IMR-90 (cell line): ENCODE data around the gene SLC24A3. TPM values are rescaled to one million over a fixed set of nuclear protein-coding genes. Genes with fewer than 3 reads are reported as not detected.

Source experiments
- ATAC-seq: fragments of 200-7000 bp; cut with Tn5 transposase; 2 replicates; pipeline ENCODE4 v1.9.1; 2020; ENCODE audit warnings: low read depth, mild to moderate bottlenecking, moderate library complexity
- BruUV-seq: library from RNA; stranded (reverse); fragments of 400-500 nt; replicated peaks from 2 replicates; lab custom pipeline; 2021; lab: Mats Ljungman, UMichigan
- CTCF ChIA-PET: fragments of 300-600 bp; formaldehyde crosslinking; extraction: SDS; loops from one replicate; lab custom pipeline; 2021; ENCODE audit warnings: antibody characterized with exemption; lab: Yijun Ruan, JAX
- POLR2A ChIA-PET: fragments of 300-600 bp; sonication (Branson Sonifier 250); formaldehyde crosslinking; loops from one replicate; lab custom pipeline; 2022; ENCODE audit warnings: antibody characterized with exemption; ENCODE audit not compliant: unreplicated experiment; lab: Charles Lee
- DNase-seq: peaks from one replicate; pipeline ENCODE4 v3.0.0; 2013
- H2AFZ ChIP-seq: replicated peaks from 2 replicates; pipeline ENCODE3; 2013; ENCODE audit warnings: low read length, mild to moderate bottlenecking; ENCODE audit not compliant: poor library complexity
- H2AK5ac ChIP-seq: 2 replicates; pipeline ENCODE4 v1.6.1; 2013; ENCODE audit warnings: low read depth, low read length, inconsistent platforms
- H2AK9ac ChIP-seq: replicated peaks from 2 replicates; pipeline ENCODE3; 2013; ENCODE audit warnings: mild to moderate bottlenecking, low read depth, low read length, moderate library complexity; ENCODE audit not compliant: poor library complexity
- H2BK120ac ChIP-seq: 2 replicates; pipeline ENCODE4 v1.6.1; 2013; ENCODE audit warnings: low read depth, low read length, inconsistent platforms
- H2BK15ac ChIP-seq: 3 replicates; pipeline ENCODE4 v1.6.1; 2013; ENCODE audit warnings: low read depth, low read length, inconsistent platforms
- H2BK20ac ChIP-seq: 2 replicates; pipeline ENCODE4 v1.6.1; 2013; ENCODE audit warnings: low read depth, mild to moderate bottlenecking, inconsistent platforms, low read length, moderate library complexity
- H2BK5ac ChIP-seq: 2 replicates; pipeline ENCODE4 v1.6.1; 2013; ENCODE audit warnings: mild to moderate bottlenecking, low read depth, low read length, inconsistent platforms; ENCODE audit not compliant: poor library complexity, severe bottlenecking
- H3K14ac ChIP-seq: replicated peaks from 2 replicates; pipeline ENCODE4 v1.6.1; 2013; ENCODE audit warnings: low read depth, low read length, inconsistent platforms
- H3K18ac ChIP-seq: 2 replicates; pipeline ENCODE4 v1.6.1; 2013; ENCODE audit warnings: low read depth, low read length, control low read depth
- H3K23ac ChIP-seq: 2 replicates; pipeline ENCODE4 v1.6.1; 2013; ENCODE audit warnings: low read depth, low read length, inconsistent platforms
- H3K27ac ChIP-seq: 2 replicates; pipeline ENCODE4 v1.5.1; 2013; ENCODE audit warnings: mild to moderate bottlenecking, control low read depth, low read length; ENCODE audit not compliant: insufficient read depth
- H3K27me3 ChIP-seq: 2 replicates; pipeline ENCODE4 v1.6.1; 2013; ENCODE audit warnings: low read length; ENCODE audit not compliant: control insufficient read depth, insufficient read depth
- H3K36me3 ChIP-seq: 2 replicates; pipeline ENCODE4 v1.6.1; 2013; ENCODE audit warnings: low read length, mixed read lengths; ENCODE audit not compliant: control insufficient read depth, insufficient read depth
- H3K4ac ChIP-seq: 2 replicates; pipeline ENCODE4 v1.6.1; 2013; ENCODE audit warnings: low read depth, low read length, inconsistent platforms
- H3K4me1 ChIP-seq: 2 replicates; pipeline ENCODE4 v1.6.1; 2013; ENCODE audit warnings: low read length, mixed read lengths; ENCODE audit not compliant: control insufficient read depth, insufficient read depth
- H3K4me2 ChIP-seq: 2 replicates; pipeline ENCODE4 v1.6.1; 2013; ENCODE audit warnings: low read depth, mild to moderate bottlenecking, control low read depth, low read length, moderate library complexity
- H3K4me3 ChIP-seq: 2 replicates; pipeline ENCODE4 v1.5.1; 2013; ENCODE audit warnings: low read depth, mild to moderate bottlenecking, control low read depth, low read length, moderate library complexity; ENCODE audit not compliant: insufficient read depth
- H3K56ac ChIP-seq: 2 replicates; pipeline ENCODE4 v1.6.1; 2013; ENCODE audit warnings: low read length, inconsistent platforms; ENCODE audit not compliant: insufficient read depth; ENCODE audit errors: extremely low read depth
- H3K79me1 ChIP-seq, 2 experiments: 2 replicates each; pipeline ENCODE4 v1.6.1; 2013; ENCODE audit warnings: low read length in 2 of 2, inconsistent platforms in 1 of 2, low read depth in 1 of 2
- H3K9ac ChIP-seq: 2 replicates; pipeline ENCODE4 v1.6.1; 2013; ENCODE audit warnings: low read depth, low read length, control low read depth
- H3K9me1 ChIP-seq: 2 replicates; pipeline ENCODE4 v1.6.1; 2013; ENCODE audit warnings: low read length, inconsistent platforms; ENCODE audit not compliant: insufficient read depth
- H3K9me3 ChIP-seq: 2 replicates; pipeline ENCODE4 v1.6.1; 2013; ENCODE audit warnings: low read length; ENCODE audit not compliant: control insufficient read depth, insufficient read depth
- H4K20me1 ChIP-seq: 2 replicates; pipeline ENCODE4 v1.6.1; 2013; ENCODE audit warnings: low read length, inconsistent platforms; ENCODE audit not compliant: insufficient read depth
- H4K5ac ChIP-seq: 2 replicates; pipeline ENCODE4 v1.6.1; 2013; ENCODE audit warnings: mild to moderate bottlenecking, low read depth, low read length, control low read depth
- H4K8ac ChIP-seq, 2 experiments: 2 replicates each; pipeline ENCODE4 v1.6.1; 2013; ENCODE audit warnings: low read depth in 2 of 2, low read length in 2 of 2, control low read depth in 1 of 2, inconsistent platforms in 1 of 2
- H4K91ac ChIP-seq: 2 replicates; pipeline ENCODE4 v1.6.1; 2013; ENCODE audit warnings: low read depth, low read length, inconsistent platforms; ENCODE audit not compliant: insufficient read depth
- BHLHE40 ChIP-seq: fragments of 150-350 bp; IDR thresholded peaks from 2 replicates; pipeline ENCODE4 v1.6.1; 2016; ENCODE audit warnings: mild to moderate bottlenecking, low read depth, low read length
- CEBPB ChIP-seq: IDR thresholded peaks from 2 replicates; pipeline ENCODE4 v1.6.1; 2012; ENCODE audit warnings: low read depth, low read length, improper control_type of control experiment
- CHD1 ChIP-seq: IDR thresholded peaks from 2 replicates; pipeline ENCODE4 v1.6.1; 2012; ENCODE audit warnings: low read depth, low read length, improper control_type of control experiment
- CTCF ChIP-seq: conservative IDR thresholded peaks from 2 replicates; pipeline ENCODE4 v1.5.1; 2012; ENCODE audit warnings: mild to moderate bottlenecking, low read depth, low read length, improper control_type of control experiment
- ELK1 ChIP-seq: fragments of 150-350 bp; IDR thresholded peaks from 2 replicates; pipeline ENCODE4 v1.6.1; 2016; ENCODE audit warnings: low read depth, mild to moderate bottlenecking, low read length, moderate library complexity, borderline replicate concordance
- FOS ChIP-seq: fragments of 150-350 bp; IDR thresholded peaks from 2 replicates; pipeline ENCODE4 v1.6.1; 2016; ENCODE audit warnings: low read depth, low read length
- MAFK ChIP-seq: IDR thresholded peaks from 2 replicates; pipeline ENCODE4 v1.6.1; 2012; ENCODE audit warnings: low read depth, low read length, improper control_type of control experiment
- MAZ ChIP-seq: IDR thresholded peaks from 2 replicates; pipeline ENCODE4 v1.6.1; 2012; ENCODE audit warnings: low read depth, mild to moderate bottlenecking, low read length, improper control_type of control experiment, moderate library complexity, borderline replicate concordance
- MXI1 ChIP-seq: IDR thresholded peaks from 2 replicates; pipeline ENCODE4 v1.6.1; 2012; ENCODE audit warnings: low read depth, mild to moderate bottlenecking, low read length, moderate library complexity, borderline replicate concordance
- NFE2L2 ChIP-seq: fragments of 150-350 bp; IDR thresholded peaks from 2 replicates; pipeline ENCODE4 v1.6.1; 2016; ENCODE audit warnings: low read depth, mild to moderate bottlenecking, low read length
- POLR2A ChIP-seq: IDR thresholded peaks from 2 replicates; pipeline ENCODE4 v1.6.1; 2012; ENCODE audit warnings: mild to moderate bottlenecking, low read depth, low read length
- RAD21 ChIP-seq: IDR thresholded peaks from 2 replicates; pipeline ENCODE4 v1.6.1; 2012; ENCODE audit warnings: low read length, improper control_type of control experiment
- RCOR1 ChIP-seq: IDR thresholded peaks from 2 replicates; pipeline ENCODE4 v1.6.1; 2012; ENCODE audit warnings: mild to moderate bottlenecking, low read length, improper control_type of control experiment; ENCODE audit not compliant: insufficient replicate concordance
- RFX5 ChIP-seq: IDR thresholded peaks from 2 replicates; pipeline ENCODE4 v1.8.0; 2012; ENCODE audit warnings: low read depth, mild to moderate bottlenecking, low read length, moderate library complexity
- SMC3 ChIP-seq: fragments of 150-350 bp; IDR thresholded peaks from 2 replicates; pipeline ENCODE4 v1.6.1; 2016; ENCODE audit warnings: low read depth, mild to moderate bottlenecking, antibody characterized with exemption, low read length, moderate library complexity
- USF2 ChIP-seq: fragments of 150-350 bp; IDR thresholded peaks from 2 replicates; pipeline ENCODE4 v1.6.1; 2017; ENCODE audit warnings: mild to moderate bottlenecking, antibody characterized with exemption, low read length, low read depth
- WGBS, 2 experiments: methylation state at CpG; one replicate each; pipeline versions ENCODE4 v1.1.5 to v1.1.7; 2013; ENCODE audit warnings: missing lambda C conversion rate in 2 of 2; ENCODE audit not compliant: insufficient read length in 1 of 2; ENCODE audit errors: extremely low coverage in 2 of 2; 5-methylcytosine and 5-hydroxymethylcytosine counted together
- dilution Hi-C: fragments of 300-500 bp; cut with HindIII; formaldehyde crosslinking; loops from one replicate; pipeline ENCODE4 v1.14.3; 2018; ENCODE audit warnings: low sequenced_read_pairs; ENCODE audit not compliant: unreplicated experiment
- in situ Hi-C: fragments of 300-500 bp; cut with MboI; formaldehyde crosslinking; loops from 3 replicates; pipeline ENCODE4 v1.14.3; 2019; ENCODE audit warnings: low sequenced_read_pairs, inconsistent platforms, mixed read lengths
- intact Hi-C: fragments of 100-400 bp; cut with micrococcal nuclease; formaldehyde crosslinking; loops from 2 replicates; pipeline ENCODE4 v1.10.0; 2022
- polyA plus RNA-seq, 3 experiments: library from polyadenylated mRNA; depleted of rRNA; stranded (reverse); fragments of >200 nt; gene quantifications; 2 replicates each; pipeline ENCODE4 v1.2.3, GENCODE V29; 2012; ENCODE audit warnings: low replicate concordance in 1 of 3
- total RNA-seq: library from RNA; depleted of rRNA; stranded (reverse); fragments of >200 nt; gene quantifications from 2 replicates; pipeline ENCODE4 v1.2.3, GENCODE V29; 2012

Gene SLC24A3
- total and polyA plus RNA-seq, 2 of the 4 experiments (the other 2 are of a cell fraction), result not detected

GRCh38 chr20:19304389-19304788, 91.9 kb downstream of the SLC24A3 start:
- intact Hi-C loops, result no loop called here
- no peak overlapping the region for H3K56ac ChIP-seq
- TF ChIP-seq MAZ (no peak), RCOR1 (no peak), FOS (no peak), NFE2L2 (no peak), CHD1 (no peak), MXI1 (no peak), MAFK (no peak), BHLHE40 (no peak), USF2 (no peak), POLR2A (no peak), CTCF (no peak), RAD21 (no peak), ELK1 (no peak), RFX5 (no peak), CEBPB (no peak), SMC3 (no peak)
- CTCF ChIA-PET, result no interaction called here
- POLR2A ChIA-PET, result no interaction called here
- no peaks in the 10 kb centered on the region for H4K20me1 ChIP-seq
- no peak overlapping the region for H2AK9ac ChIP-seq
- H3K4ac ChIP-seq, result no peak overlapping the region
- H2BK15ac ChIP-seq, result no peak overlapping the region
- dilution Hi-C loops, result no loop called here
- H2BK5ac ChIP-seq, result no peak overlapping the region
- no peaks in the 10 kb centered on the region for H3K27me3 ChIP-seq
- no peak for DNase-seq
- no peak overlapping the region for H4K91ac ChIP-seq
- H3K79me1 ChIP-seq, result no peaks in the 10 kb centered on the region
- H3K36me3 ChIP-seq, result no peaks in the 10 kb centered on the region
- in situ Hi-C loops, result no loop called here
- H3K9ac ChIP-seq, result no peak overlapping the region
- no peak overlapping the region for H2AK5ac ChIP-seq
- H3K9me3 ChIP-seq, result peaks cover 3% of the 10 kb centered on the region; the same call in 1 of the 2 replicates
- H3K4me2 ChIP-seq, result no peak overlapping the region
- H3K9me1 ChIP-seq, result no peaks in the 10 kb centered on the region
- H4K8ac ChIP-seq, result no peak overlapping the region
- no peak overlapping the region for H4K5ac ChIP-seq
- H2BK20ac ChIP-seq, result no peak overlapping the region
- no peak overlapping the region for H2BK120ac ChIP-seq
- no TSS peak for BruUV-seq
- no peak overlapping the region for H3K27ac ChIP-seq
- H3K14ac ChIP-seq, result no peak overlapping the region
- WGBS, 2 experiments, result no CpG with 5 or more reads among the region's 5 CpGs
- H3K23ac ChIP-seq, result no peak overlapping the region
- H3K4me3 ChIP-seq, result no peak overlapping the region
- H2AFZ ChIP-seq, result no peak overlapping the region
- no peaks in the 10 kb centered on the region for H3K4me1 ChIP-seq
- ATAC-seq, result no peak
- no peak overlapping the region for H3K18ac ChIP-seq
